ENCODE measurements around the gene TM4SF18.
"Not testable (repeated sequence)": the region's sequence is repeated elsewhere in the genome, so short reads cannot be mapped to it uniquely, and the experiment has no call there.

Gene TM4SF18

DNA sequence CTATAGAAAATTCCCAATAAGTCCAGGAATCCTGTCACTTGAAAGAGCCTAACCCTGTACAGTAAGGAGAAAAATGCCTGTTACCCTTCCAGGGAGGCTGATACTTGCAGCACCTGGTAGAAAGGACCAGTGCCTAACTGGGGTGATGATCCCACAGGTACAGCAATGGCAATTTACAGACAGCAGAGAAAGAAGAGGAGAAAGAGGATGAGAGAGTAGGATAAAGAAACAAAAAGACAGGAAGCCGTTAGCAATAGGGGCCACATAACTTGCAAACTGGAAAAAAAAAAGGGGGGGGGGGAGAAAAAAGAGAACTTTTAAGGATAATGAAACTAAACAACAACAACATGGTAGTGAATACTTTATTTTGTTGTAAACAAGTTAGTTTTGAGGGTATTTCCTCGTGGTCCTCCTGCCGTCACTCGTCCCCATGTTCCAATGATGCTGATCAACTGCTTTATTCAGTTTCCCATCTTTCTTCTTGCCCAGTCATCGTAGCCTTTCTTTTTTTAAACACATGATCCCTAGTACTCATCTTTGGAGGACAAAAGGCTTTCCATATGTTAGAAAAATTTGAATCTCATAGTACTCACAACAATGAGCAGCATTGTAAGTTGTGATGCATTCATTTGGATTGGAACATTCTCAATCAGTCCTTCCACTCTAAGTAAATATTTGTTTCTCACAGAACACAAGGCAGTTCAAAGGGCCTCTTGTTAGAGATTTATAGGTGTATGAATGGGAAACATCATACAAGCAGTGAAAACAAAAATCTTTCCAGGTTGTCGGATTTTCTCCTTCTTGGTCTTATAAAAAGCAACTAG, 35.5 kb upstream of the TM4SF18 start:
- DNase-seq, result no peak

GRCh38 chr3:149368201-149368673, 34.8 kb upstream of the TM4SF18 start:
- DNase-seq, result no peak

DNA sequence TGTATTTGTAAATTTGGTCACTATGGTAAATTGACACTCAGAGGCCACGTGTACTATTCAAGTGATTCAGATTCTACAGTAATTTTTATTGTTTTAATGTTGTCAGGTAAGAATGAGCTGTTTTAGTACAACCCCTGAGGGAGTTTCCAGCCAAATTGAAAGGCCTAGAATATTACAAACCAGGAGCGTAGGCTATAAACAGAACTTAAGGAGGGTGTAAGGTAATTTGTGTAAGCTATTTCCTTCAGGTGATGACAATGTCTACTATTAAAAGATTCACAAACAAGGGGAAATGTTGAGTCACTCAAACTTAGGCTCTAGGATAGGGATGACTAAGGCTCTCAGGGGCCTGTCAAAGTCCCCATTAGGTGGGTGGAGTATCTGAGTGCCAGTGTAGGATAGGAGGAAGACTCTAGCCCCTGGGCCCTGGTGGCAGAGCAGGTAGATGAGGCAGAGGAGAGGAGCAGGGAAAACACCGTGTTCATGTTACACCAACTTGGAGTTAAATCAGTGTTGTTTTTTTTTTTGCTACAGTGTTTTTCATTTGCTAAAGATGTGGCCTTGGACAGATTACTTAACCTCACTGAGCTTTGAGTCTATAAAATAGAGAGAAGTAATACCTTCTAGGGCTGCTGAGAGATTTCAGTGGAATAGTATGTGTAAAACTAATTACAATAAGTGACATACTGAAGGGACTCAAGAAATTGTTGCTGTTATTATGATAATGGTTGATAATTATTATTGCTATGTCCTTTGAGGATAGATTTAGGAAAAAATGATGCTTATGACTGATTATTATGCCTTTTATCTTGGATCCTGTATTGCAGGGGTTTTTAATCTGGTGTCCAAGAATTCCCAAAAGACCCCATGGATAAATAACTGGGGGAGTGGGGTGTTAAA, 33.8 kb upstream of the TM4SF18 start:
- DNase-seq, result no peak

DNA sequence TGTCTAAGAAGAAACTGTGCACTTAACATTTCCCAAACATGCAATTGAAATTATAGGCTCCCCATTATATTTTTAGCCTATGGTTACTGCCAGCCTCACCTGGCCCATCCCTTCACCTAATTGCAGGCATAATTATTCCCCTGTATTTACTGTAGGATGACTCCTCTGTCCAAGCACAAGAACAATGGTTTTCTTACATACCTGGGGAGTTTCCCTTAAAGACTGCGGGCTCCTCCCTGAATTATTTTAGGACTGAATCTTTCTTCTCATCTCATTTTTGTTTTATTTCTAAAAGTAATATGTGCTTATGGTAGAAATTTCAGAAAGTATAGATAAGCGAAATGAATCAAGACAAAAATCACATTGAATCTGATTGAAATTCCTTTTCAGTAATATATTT, 32.6 kb upstream of the TM4SF18 start:
- no peak for DNase-seq

GRCh38 chr3:149364624-149365023, 31.2 kb upstream of the TM4SF18 start:
- DNase-seq, result no peak

DNA sequence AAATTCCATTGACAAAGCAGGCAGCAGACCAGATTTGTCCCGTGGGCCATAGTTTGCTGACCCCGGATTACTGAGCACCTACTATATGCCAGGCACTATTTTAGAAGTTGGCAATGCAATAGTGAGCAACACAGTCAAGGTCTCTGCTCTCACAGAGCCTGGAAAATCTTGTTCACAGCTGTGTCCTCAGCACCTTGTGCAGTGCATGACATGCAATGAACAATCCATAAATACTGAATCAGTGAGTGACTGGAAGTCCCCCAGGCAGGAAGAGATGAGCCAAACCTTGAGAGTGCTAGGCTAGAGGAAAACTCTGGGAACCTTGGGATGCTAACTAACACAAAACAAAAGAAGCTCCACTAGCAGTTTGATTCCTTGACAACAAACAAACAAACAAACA, 29.6 kb upstream of the TM4SF18 start:
- no peak for DNase-seq

GRCh38 chr3:149362366-149362765, 28.9 kb upstream of the TM4SF18 start:
- DNase-seq, result no peak

DNA sequence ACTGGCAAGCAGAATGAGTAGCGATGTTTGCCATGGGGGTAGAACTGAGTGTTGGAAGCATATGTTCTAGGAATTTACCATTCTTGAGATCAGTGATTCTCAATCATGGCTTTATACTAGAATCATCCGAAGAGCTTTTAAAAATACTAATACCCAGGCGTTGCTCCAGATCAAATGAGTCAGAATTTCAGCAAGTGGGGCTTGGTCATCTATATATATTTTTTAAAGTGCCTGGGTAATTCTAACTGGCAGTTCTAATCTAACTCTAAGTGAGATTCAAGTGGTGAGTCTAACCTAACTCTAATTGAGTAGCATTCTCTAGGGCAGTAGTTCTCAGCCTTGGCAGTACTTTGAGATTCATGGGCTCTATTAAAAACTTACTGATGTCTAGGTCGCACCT, 23.2 kb upstream of the TM4SF18 start:
- DNase-seq, result no peak

GRCh38 chr3:149356044-149356592, 22.7 kb upstream of the TM4SF18 start:
- DNase-seq, result no peak

- no peak for DNase-seq
Observed at GRCh38 chr3:149353581-149354184, 20.2 kb upstream of the TM4SF18 start.

DNA sequence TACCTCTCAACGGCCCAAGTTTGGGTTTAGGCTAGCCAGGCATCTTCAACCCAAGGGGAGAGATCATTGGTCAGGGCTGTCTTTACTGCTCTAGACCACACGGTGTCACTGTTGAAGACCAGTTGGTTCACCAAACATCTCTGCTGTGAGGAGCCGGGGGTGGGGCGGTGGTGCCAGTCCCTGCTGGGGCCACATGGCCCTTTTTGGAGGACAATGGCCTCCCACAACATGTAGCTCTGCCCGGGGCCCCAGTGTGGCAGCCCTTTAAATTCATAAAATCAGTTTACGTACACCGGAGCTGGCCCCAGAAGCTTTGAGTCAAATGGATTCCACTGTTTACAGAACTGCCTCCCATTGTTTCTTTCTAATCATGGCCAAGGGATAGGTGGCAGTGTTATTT, 19.1 kb upstream of the TM4SF18 start:
- peak; percentile 67 to 69 for DNase-seq

- DNase-seq, result no peak
Observed at GRCh38 chr3:149343951-149344350, 10.5 kb upstream of the TM4SF18 start.

DNA sequence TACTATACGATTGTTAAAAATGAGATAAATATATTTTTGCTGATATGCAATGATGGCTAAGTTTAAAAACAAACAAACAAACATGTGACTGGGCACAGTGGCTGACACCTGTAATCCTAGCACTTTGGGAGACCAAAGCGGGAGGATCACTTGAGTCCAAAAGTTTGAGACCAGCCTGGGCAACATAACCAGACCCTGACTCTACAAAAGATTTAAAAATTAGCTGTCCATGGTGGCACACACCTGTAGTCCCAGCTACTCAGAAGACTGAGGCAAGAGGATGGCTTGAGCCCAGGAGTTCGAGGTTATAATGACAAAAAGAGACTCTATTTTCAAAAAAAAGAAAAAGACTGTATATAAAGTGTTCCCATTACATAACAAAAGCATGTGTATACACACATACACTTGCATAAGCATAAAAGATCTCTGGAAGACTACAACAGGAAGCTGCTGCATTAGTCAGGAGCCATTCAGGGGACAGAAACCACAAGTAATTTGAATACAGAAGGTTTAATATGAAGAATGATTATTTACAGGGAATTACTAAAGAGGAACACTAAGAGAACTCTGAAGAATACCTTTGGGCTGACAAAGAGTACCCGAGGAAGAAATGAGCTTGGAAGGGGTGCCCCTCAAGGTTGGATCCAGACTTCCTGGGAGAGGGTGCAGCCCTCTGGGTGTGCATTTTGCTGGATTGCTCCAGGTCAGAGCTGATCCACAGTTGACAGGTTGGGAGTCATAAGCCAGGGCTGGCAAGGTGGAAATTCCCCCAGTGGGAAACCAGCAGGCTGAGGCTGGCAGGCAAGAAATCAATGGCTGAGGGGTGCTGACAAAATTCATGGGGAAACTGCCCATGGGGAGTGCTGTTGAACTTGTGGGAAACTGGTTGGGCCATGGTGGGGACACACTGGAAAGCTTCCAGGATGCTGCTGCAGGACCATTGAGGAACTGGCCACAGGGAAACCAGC, 9.3 kb upstream of the TM4SF18 start:
- DNase-seq, result peak; percentile 71 to 89

GRCh38 chr3:149340310-149340933, 7.0 kb upstream of the TM4SF18 start:
- no peak for DNase-seq

GRCh38 chr3:149339931-149340309, 6.5 kb upstream of the TM4SF18 start:
- DNase-seq, result peak; percentile 29 to 51

- DNase-seq, result not testable (repeated sequence)
Observed at GRCh38 chr3:149337486-149337885, 4.0 kb upstream of the TM4SF18 start.

- no peak for DNase-seq
Observed at GRCh38 chr3:149336925-149337324, 3.5 kb upstream of the TM4SF18 start.

GRCh38 chr3:149332771-149333170, 665 bp downstream of the TM4SF18 start:
- DNase-seq, result no peak

DNA sequence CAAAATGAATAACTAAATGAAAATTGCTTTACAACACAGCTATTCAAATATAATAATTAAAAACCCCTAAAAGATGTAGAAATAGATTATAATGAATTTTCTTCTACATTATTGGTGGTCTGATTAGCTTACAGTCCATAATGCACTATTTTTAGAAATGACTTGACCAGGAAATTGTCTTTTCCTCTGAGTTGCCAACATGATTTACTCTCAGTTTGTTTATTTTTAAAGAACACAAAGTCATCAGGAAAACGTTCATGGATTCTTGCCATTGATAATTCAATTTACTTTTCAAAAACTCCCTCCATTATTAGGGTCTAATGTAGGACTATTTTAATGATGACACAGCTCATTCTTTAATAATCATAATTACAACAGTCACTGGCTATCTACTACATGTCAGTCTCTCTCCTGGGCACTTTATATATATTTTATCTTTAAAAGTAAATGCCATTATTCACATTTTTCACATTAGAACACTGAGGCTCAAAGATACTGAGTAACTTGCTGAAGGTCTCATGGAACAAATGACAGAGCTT, 1.1 kb downstream of the TM4SF18 start:
- DNase-seq, result no peak

GRCh38 chr3:149331396-149331795, 2.0 kb downstream of the TM4SF18 start:
- no peak for DNase-seq
